Measurements from ENCODE around the gene MC4R. TPM values are rescaled to one million over a fixed set of nuclear protein-coding genes. Genes with fewer than 3 reads are reported as not detected.

The MC4R gene
- total RNA-seq, 6 experiments from 2014 or later: not detected

- 51% methylated on average over 2 of the region's 2 CpGs for WGBS (ENCODE audit: insufficient coverage, low coverage, low lambda C conversion rate, missing lambda C conversion rate)
- ATAC-seq (no peak), DNase-seq (no peak)
- Histone ChIP-seq H3K9me3 (no peaks in the 10 kb centered on the region), H3K4me3 (no peak overlapping the region), H3K27me3 (no peaks in the 10 kb centered on the region), H3K36me3 (no peaks in the 10 kb centered on the region), H3K27ac (no peak overlapping the region), H3K4me1 (no peaks in the 10 kb centered on the region)
- TF ChIP-seq CTCF (IDR thresholded peaks at IDR 0.05) (no peak), POLR2A (IDR thresholded peaks at IDR 0.05) (no peak)
- intact Hi-C loops (cut with DNase I): no loop called here
Measured at GRCh38 chr18:60327880-60328279, 44.7 kb downstream of the MC4R start.

- ATAC-seq: no peak
- intact Hi-C loops (cut with DNase I): no loop called here
Measured at GRCh38 chr18:60322591-60322990, 50.0 kb downstream of the MC4R start.

More at GRCh38 chr18:60322591-60322990, 50.0 kb downstream of the MC4R start:
- DNase-seq: no peak
- Histone ChIP-seq H3K4me3 (no peak overlapping the region), H3K9me3 (no peaks in the 10 kb centered on the region), H3K27me3 (no peaks in the 10 kb centered on the region), H3K4me1 (no peaks in the 10 kb centered on the region), H3K27ac (no peak overlapping the region), H3K36me3 (no peaks in the 10 kb centered on the region)
- TF ChIP-seq POLR2A (IDR thresholded peaks at IDR 0.05) (no peak), CTCF (IDR thresholded peaks at IDR 0.05) (no peak)
